ENCODE measurements around the gene PTPRE.

The PTPRE gene

DNA sequence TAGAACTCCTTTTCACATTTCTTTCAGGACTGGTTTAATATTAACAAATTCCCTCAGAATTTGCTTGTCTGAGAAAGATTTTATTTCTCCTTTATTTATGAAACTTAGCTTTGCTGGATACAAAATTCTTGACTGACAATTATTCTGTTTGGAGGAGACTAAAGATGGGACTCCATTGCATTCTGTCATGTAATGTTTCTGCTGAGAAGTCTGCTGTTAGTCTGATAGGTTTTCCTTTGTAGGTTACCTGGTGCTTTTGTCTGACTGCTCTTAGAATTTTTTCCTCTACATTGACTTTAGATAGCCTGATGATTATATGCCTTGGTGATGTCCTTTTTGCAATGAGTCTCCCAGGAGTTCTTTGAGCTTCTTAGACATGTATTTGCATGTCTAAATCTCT, 37.6 kb upstream of the PTPRE start:
- DNase-seq = no peak
- Histone ChIP-seq H3K27me3 (replicated peaks) (peaks cover 2% of the 10 kb centered on the region), H3K36me3 (replicated peaks) (no peaks in the 10 kb centered on the region), H3K27ac (no peak overlapping the region), H3K4me3 (ENCODE audit: low read depth, low read length) (no peak overlapping the region)
- TF ChIP-seq, protein P1, sequence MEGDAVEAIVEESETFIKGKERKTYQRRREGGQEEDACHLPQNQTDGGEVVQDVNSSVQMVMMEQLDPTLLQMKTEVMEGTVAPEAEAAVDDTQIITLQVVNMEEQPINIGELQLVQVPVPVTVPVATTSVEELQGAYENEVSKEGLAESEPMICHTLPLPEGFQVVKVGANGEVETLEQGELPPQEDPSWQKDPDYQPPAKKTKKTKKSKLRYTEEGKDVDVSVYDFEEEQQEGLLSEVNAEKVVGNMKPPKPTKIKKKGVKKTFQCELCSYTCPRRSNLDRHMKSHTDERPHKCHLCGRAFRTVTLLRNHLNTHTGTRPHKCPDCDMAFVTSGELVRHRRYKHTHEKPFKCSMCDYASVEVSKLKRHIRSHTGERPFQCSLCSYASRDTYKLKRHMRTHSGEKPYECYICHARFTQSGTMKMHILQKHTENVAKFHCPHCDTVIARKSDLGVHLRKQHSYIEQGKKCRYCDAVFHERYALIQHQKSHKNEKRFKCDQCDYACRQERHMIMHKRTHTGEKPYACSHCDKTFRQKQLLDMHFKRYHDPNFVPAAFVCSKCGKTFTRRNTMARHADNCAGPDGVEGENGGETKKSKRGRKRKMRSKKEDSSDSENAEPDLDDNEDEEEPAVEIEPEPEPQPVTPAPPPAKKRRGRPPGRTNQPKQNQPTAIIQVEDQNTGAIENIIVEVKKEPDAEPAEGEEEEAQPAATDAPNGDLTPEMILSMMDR (IDR thresholded peaks at IDR 0.05; ENCODE audit: low read depth, low read length, missing control alignments) = no peak
- in situ Hi-C loops (cut with HindIII; ENCODE audit: low pct_ligation_motif_present, low sequenced_read_pairs) = no loop called here

GRCh38 chr10:127871631-127872010, 35.3 kb upstream of the PTPRE start:
- Histone ChIP-seq H3K4me3 (ENCODE audit: low read depth, low read length) (no peak overlapping the region), H3K36me3 (replicated peaks) (no peaks in the 10 kb centered on the region), H3K27ac (no peak overlapping the region), H3K27me3 (replicated peaks) (peaks cover 2% of the 10 kb centered on the region)
- no peak for DNase-seq
- in situ Hi-C loops (cut with HindIII; ENCODE audit: low pct_ligation_motif_present, low sequenced_read_pairs) = no loop called here
- TF ChIP-seq, protein P1 (IDR thresholded peaks at IDR 0.05; ENCODE audit: low read depth, low read length, missing control alignments) = no peak

- DNase-seq = no peak
- in situ Hi-C loops (cut with HindIII; ENCODE audit: low pct_ligation_motif_present, low sequenced_read_pairs) = no loop called here
- TF ChIP-seq, protein P1 (IDR thresholded peaks at IDR 0.05; ENCODE audit: low read depth, low read length, missing control alignments) = no peak
- no peaks in the 10 kb centered on the region for H3K36me3 ChIP-seq (replicated peaks)
- H3K27me3 ChIP-seq (replicated peaks) = peaks cover 2% of the 10 kb centered on the region
- no peak overlapping the region for H3K4me3 ChIP-seq (ENCODE audit: low read depth, low read length)
- H3K27ac ChIP-seq = no peak overlapping the region
Measured at GRCh38 chr10:127872011-127872761, 34.7 kb upstream of the PTPRE start.

- Histone ChIP-seq H3K4me3 (ENCODE audit: low read depth, low read length) (no peak overlapping the region), H3K36me3 (replicated peaks) (no peaks in the 10 kb centered on the region), H3K27me3 (replicated peaks) (peaks cover 2% of the 10 kb centered on the region), H3K27ac (no peak overlapping the region)
- DNase-seq = peak; percentile 12
- TF ChIP-seq, protein P1 (IDR thresholded peaks at IDR 0.05; ENCODE audit: low read depth, low read length, missing control alignments) = peak; percentile 57
- in situ Hi-C loops (cut with HindIII; ENCODE audit: low pct_ligation_motif_present, low sequenced_read_pairs) = no loop called here
Measured at GRCh38 chr10:127872871-127873600, 33.9 kb upstream of the PTPRE start.

GRCh38 chr10:127873901-127874470, 32.9 kb upstream of the PTPRE start:
- no peaks in the 10 kb centered on the region for H3K36me3 ChIP-seq (replicated peaks)
- peaks cover 2% of the 10 kb centered on the region for H3K27me3 ChIP-seq (replicated peaks)
- H3K27ac ChIP-seq = no peak overlapping the region
- H3K4me3 ChIP-seq (ENCODE audit: low read depth, low read length) = no peak overlapping the region
- in situ Hi-C loops (cut with HindIII; ENCODE audit: low pct_ligation_motif_present, low sequenced_read_pairs) = no loop called here
- no peak for DNase-seq
- TF ChIP-seq, protein P1 (IDR thresholded peaks at IDR 0.05; ENCODE audit: low read depth, low read length, missing control alignments) = no peak

All from brain microvascular endothelial cell (primary cell).